Colonic mucosa (tissue), 4 donors: ENCODE results near the gene TRAPPC2. TPM values are rescaled to one million over a fixed set of nuclear protein-coding genes. Genes with fewer than 3 reads are reported as not detected.

Experiments
- DNase-seq: peaks from one replicate; pipeline ENCODE4 v3.0.0-alpha.2; 2020
- H3K27ac ChIP-seq: fragments of 200-600 bp; one replicate; pipeline ENCODE4 v1.8.0; 2021
- H3K27me3 ChIP-seq: fragments of 200-600 bp; one replicate; pipeline ENCODE4 v1.8.0; 2021
- H3K36me3 ChIP-seq: fragments of 200-600 bp; one replicate; pipeline ENCODE4 v1.8.0; 2021
- H3K4me1 ChIP-seq: fragments of 200-600 bp; one replicate; pipeline ENCODE4 v1.8.0; 2021; ENCODE audit warnings: mild to moderate bottlenecking
- H3K4me3 ChIP-seq: fragments of 200-600 bp; one replicate; pipeline ENCODE4 v1.8.0; 2021
- H3K9ac ChIP-seq, 2 donors: one replicate each; pipeline ENCODE4 v1.7.0; 2013; ENCODE audit warnings: control low read depth in 2 of 2, low read depth in 2 of 2, low read length in 2 of 2
- H3K9me3 ChIP-seq: fragments of 200-600 bp; one replicate; pipeline ENCODE4 v1.8.0; 2021
- intact Hi-C: fragments of 100-400 bp; cut with DNase I; formaldehyde crosslinking; loops from one replicate; pipeline ENCODE4 v1.14.1; 2022
- total RNA-seq, 2 donors: library from RNA; stranded (reverse); fragmentation: NEBNext Ultra II Directional in 1 of 2; extraction: Animal tissue kit (Norgen Biotek cat#: 25700) in 1 of 2; gene quantifications; one replicate each; pipeline ENCODE4 v1.2.1, GENCODE V29; 2021
- TF ChIP-seq, protein P1 (sequence below): fragments of 200-600 bp; IDR thresholded peaks from one replicate; pipeline ENCODE4 v1.8.0; 2022; ENCODE audit warnings: antibody characterized with exemption, mild to moderate bottlenecking
- donor health status: healthy.
- donor health status: DM: no; HTN: no; CAD: no.
- donor health status: DM: no; HTN: no; CAD: no.

The TRAPPC2 gene
- total RNA-seq, 2 donors from 2014 or later: 20.4 to 20.9 TPM

DNA sequence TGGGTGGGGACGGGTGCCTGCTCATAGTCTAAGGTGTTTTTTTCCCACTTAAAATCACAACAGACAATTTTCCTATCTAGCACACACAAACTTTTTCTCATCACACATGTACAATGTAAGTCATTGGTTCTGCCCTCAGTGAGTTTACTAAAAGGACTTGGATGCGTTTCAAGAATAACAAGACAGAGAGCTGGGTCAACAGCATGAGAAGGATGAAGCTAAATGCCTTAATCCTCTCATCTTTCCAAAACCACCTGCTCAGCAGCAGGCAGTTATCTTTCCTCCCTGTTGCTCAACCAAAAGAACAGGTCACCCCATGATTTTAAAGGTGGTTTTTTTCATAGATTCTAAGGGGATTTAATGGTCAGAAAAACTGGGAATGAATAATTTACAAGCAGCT, 40.3 kb upstream of the TRAPPC2 start:
- intact Hi-C loops: no loop called here
- no peak for DNase-seq
- Histone ChIP-seq H3K9ac (no peak overlapping the region), H3K4me3 (no peak overlapping the region), H3K27ac (no peak overlapping the region), H3K4me1 (no peaks in the 10 kb centered on the region), H3K9me3 (no peaks in the 10 kb centered on the region), H3K27me3 (no peaks in the 10 kb centered on the region), H3K36me3 (no peaks in the 10 kb centered on the region)
- TF ChIP-seq, protein P1, sequence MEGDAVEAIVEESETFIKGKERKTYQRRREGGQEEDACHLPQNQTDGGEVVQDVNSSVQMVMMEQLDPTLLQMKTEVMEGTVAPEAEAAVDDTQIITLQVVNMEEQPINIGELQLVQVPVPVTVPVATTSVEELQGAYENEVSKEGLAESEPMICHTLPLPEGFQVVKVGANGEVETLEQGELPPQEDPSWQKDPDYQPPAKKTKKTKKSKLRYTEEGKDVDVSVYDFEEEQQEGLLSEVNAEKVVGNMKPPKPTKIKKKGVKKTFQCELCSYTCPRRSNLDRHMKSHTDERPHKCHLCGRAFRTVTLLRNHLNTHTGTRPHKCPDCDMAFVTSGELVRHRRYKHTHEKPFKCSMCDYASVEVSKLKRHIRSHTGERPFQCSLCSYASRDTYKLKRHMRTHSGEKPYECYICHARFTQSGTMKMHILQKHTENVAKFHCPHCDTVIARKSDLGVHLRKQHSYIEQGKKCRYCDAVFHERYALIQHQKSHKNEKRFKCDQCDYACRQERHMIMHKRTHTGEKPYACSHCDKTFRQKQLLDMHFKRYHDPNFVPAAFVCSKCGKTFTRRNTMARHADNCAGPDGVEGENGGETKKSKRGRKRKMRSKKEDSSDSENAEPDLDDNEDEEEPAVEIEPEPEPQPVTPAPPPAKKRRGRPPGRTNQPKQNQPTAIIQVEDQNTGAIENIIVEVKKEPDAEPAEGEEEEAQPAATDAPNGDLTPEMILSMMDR: no peak

DNA sequence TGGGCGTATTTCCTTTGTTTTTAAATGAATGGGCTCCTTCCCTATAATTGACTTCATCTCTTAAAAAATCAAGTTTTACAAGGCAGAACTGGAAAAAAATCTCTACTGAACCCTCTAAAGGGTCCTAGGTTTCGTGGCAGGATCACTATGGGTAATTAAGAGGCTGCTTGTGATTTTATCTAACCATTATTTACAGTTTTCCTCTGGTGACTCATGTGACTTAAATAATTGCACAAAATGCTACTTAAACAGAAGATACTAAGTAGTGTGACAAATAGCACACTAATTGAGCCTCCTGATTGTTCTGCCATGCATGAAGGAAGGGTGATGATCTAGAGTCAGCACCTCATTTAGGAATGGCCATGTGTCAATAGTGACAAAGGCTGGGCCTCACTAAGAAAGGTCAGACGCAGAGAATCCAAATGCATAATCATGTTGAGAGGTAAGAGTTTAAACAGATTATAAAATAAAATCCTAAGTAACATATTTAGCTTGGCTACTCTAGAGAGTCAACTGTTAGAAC, 35.7 kb upstream of the TRAPPC2 start:
- Histone ChIP-seq H3K9me3 (no peaks in the 10 kb centered on the region), H3K9ac (no peak overlapping the region), H3K4me1 (no peaks in the 10 kb centered on the region), H3K27ac (no peak overlapping the region), H3K4me3 (no peak overlapping the region), H3K36me3 (peaks cover 5% of the 10 kb centered on the region), H3K27me3 (no peaks in the 10 kb centered on the region)
- DNase-seq: no peak
- intact Hi-C loops: no loop called here
- TF ChIP-seq, protein P1: no peak

DNA sequence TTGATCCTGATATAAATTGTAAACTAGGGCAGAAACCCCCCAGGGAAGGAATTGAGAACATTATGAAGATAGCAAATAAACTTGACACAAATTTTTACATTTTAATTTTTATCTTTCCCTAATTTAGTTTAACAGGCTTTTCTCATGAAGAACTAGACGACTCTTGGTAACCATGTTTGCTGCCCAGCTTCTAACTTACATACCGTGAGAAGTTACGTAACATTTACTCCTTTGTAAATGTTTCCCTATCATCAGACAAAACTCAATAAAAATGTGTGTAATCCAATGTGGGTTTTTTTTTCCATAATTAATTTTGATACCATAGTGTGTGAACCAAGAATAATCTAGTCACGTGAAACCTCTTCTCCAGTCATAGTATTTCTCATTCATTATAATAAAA, 34.5 kb upstream of the TRAPPC2 start:
- no peak for DNase-seq
- H3K4me1 ChIP-seq: no peaks in the 10 kb centered on the region
- intact Hi-C loops: no loop called here
- H3K4me3 ChIP-seq: no peak overlapping the region
- peaks cover 5% of the 10 kb centered on the region for H3K36me3 ChIP-seq
- no peak overlapping the region for H3K9ac ChIP-seq
- TF ChIP-seq, protein P1: no peak
- H3K27ac ChIP-seq: no peak overlapping the region
- H3K27me3 ChIP-seq: no peaks in the 10 kb centered on the region
- no peaks in the 10 kb centered on the region for H3K9me3 ChIP-seq

DNA sequence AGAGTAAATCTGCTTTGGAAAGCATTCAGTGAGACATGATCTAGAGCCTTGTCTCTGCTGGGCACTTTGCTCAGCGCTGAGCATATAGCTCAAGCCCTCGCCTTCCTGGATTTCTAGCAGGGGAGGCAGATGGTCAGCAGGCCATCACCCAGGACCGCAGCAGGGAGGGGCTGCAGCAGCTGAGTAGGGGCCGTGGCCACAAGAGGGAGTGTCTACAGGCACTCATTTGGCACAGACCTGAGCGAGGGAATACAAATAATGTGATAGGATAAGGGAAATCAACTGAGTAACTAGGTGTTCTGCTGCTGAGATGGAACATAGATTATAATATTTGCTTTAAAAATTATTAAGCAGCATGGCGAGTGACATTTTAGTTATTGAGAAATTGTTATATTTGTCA, 30.3 kb upstream of the TRAPPC2 start:
- no peak overlapping the region for H3K4me3 ChIP-seq
- peaks cover 5% of the 10 kb centered on the region for H3K36me3 ChIP-seq
- no peaks in the 10 kb centered on the region for H3K27me3 ChIP-seq
- no peak overlapping the region for H3K9ac ChIP-seq
- H3K27ac ChIP-seq: no peak overlapping the region
- no peaks in the 10 kb centered on the region for H3K9me3 ChIP-seq
- H3K4me1 ChIP-seq: no peaks in the 10 kb centered on the region
- TF ChIP-seq, protein P1: no peak
- intact Hi-C loops: no loop called here
- DNase-seq: no peak

DNA sequence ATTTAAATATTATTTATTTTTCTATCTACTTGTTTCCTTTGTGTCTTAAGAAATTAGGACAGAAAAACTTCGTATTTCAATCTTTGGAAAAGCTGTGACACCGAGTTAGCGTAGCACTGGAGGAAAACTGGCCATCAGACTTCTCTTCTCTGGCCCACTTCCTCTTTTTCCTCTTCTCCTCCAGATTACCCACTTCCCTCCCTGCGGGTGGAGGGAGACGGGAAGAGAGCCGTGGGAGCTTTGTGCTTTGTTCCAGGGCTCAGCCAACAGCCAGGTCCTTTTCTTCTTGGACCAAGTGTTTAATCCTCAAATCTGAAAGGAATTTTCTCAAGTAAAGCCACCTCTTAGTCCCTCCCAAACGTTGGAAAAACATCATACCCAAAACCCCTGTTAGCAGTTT, 29.9 kb upstream of the TRAPPC2 start:
- intact Hi-C loops: no loop called here
- H3K4me3 ChIP-seq: no peak overlapping the region
- H3K27me3 ChIP-seq: no peaks in the 10 kb centered on the region
- H3K36me3 ChIP-seq: peaks cover 5% of the 10 kb centered on the region
- no peak overlapping the region for H3K9ac ChIP-seq
- no peak overlapping the region for H3K27ac ChIP-seq
- TF ChIP-seq, protein P1: no peak
- no peaks in the 10 kb centered on the region for H3K9me3 ChIP-seq
- DNase-seq: no peak
- H3K4me1 ChIP-seq: no peaks in the 10 kb centered on the region

DNA sequence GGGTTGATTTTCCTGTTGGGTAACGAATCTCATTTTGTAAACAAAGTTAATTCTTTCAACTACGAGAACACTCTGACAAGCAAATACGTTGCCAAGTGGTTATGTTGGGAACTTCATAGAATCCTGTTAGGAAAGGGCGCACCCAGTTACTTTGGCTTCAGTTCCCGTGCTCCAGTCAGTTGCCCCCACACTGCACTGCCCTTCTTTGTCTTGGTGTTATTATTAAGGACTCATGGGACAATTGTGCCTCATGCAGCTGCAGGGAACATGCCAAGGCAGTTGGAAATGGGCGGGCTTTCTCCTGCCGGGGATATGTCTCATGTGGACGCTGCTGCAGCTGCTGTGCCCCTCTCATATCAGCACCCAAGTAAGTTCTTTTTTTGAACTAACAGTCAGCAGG, 29.1 kb upstream of the TRAPPC2 start:
- TF ChIP-seq, protein P1: no peak
- no peak overlapping the region for H3K27ac ChIP-seq
- no peaks in the 10 kb centered on the region for H3K4me1 ChIP-seq
- no peaks in the 10 kb centered on the region for H3K27me3 ChIP-seq
- H3K36me3 ChIP-seq: peaks cover 5% of the 10 kb centered on the region
- intact Hi-C loops: no loop called here
- no peak overlapping the region for H3K9ac ChIP-seq
- H3K4me3 ChIP-seq: no peak overlapping the region
- H3K9me3 ChIP-seq: no peaks in the 10 kb centered on the region
- no peak for DNase-seq
